HG03280 (cell line): ENCODE data around the gene TYW1.
A peak's percentile ranks its signal among the peaks of the same experiment; 100 is the strongest.
"Not testable (repeated sequence)": the region's sequence is repeated elsewhere in the genome, so short reads cannot be mapped to it uniquely, and the experiment has no call there.

Source experiments
- ATAC-seq: cut with Tn5 transposase; IDR thresholded peaks from one replicate; pipeline ENCODE4 v1.9.1; 2021; ENCODE audit warnings: mild to moderate bottlenecking, moderate library complexity; ENCODE audit not compliant: unreplicated experiment

TYW1 gene

DNA sequence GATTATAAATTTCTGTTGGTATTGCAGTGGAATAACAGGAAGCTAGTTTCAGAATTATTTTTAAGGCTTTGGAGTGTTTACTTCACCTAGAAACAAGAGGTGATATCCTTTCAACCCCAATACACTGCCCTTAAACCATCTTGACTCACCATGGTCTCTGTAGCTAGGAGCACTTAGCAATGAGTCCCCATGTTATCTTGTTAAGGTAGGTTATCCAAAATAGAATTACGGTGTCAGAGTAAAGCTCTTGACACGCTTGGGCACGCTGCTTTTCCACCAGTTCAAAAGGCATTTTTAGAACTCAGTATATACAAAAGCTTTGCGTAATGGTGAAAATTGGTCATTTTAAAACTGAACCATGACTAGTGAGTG lies 46.9 kb downstream of the TYW1 start:
- not testable (repeated sequence) for ATAC-seq

DNA sequence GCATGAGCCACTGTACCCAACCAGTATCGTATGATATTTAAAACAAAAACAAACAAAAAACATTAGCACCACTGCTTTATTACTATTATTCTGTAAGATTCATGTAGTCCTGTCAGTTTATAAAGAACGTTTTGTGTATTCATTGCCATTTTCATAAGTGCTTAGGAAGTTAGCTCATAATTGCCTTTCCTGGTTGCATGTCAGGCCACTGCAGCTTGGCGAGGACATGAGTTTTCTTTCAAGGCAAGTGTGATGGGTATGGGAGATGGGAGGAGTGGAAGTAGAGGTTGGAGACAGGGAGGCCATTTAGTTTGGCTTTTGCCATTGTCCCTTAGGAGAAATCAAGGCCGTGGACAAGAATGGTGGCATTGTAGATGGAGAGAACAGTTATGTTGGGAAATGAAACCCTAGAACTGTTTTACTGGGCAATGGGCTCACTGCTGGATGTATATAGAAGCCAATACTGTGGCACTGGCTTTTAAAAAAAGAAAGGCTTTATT lies 48.9 kb downstream of the TYW1 start:
- ATAC-seq, result no peak

DNA sequence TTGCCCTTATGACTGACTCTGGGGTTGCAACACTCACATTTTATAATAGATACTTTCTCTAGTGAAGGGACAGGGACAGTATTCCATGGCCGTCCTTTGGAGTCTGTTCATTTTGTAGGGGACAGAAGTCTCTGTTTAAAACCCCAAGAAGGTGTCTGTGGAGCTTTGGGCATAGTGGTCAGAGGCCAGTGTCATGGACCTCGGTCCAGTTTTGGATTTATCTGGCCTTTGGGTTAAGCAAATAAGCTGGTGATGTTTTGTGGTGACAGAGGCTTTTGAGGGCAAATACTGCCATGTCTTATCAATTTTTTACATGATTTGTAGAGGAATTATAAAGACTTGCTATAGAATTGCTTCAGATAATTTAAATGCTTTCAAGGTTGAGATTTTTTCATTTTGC lies 50.2 kb downstream of the TYW1 start:
- not testable (repeated sequence) for ATAC-seq

DNA sequence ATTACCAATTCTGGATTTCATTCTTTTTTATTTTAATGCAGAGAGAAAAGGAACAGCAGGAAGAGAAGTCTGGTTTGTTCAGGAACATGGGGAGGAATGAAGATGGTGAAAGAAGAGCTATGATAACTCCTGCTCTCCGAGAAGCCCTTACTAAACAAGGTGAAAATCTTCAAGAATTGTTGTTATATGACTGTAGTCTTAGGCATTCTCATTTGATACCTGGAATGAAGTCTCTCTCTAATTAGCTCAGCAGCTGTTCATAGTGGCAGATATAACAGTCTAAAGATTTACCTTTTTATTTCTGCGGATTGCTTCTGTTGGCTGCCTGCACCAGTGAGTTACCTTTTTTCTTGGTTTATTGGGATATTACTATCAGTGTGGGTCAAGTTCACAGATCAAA lies 53.3 kb downstream of the TYW1 start:
- ATAC-seq, result not testable (repeated sequence)

DNA sequence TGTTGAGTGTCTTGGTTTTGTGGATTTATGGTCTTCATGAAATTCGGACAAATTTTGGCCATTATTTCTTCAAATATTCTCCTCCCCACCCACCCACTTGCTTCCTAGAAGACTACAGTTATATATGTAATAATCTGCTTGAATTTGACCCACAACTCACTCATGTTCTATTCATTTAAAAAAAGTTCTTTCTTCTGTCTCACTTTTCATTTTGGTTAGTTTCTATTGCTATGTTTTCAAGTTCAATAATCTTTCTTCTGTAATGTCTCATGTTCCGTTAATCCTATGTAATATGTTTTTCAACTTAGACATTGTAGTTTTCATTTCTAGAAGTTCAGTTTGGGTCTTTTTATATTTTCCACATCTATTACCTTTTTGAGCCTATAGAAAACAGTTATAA lies 55.5 kb downstream of the TYW1 start:
- ATAC-seq, result not testable (repeated sequence)

DNA sequence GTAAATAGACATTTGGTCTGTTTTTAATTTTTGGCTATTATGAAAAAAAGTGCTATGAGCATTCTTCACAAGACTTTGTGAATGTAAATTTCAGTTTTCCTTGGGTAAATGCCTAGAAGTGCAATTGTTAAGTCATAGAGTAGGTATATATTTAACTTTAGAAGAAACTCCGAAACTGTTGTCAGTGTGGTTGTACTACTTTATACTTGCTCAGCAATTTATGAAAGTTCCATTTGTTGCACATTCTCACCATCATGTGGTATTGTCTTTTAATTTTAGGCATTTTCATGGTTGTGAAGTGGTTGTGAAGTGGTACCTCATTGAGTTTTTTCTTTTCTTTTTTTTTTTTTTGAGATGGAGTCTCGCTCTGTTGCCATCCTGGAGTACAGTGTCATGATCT lies 60.0 kb downstream of the TYW1 start:
- no peak for ATAC-seq

DNA sequence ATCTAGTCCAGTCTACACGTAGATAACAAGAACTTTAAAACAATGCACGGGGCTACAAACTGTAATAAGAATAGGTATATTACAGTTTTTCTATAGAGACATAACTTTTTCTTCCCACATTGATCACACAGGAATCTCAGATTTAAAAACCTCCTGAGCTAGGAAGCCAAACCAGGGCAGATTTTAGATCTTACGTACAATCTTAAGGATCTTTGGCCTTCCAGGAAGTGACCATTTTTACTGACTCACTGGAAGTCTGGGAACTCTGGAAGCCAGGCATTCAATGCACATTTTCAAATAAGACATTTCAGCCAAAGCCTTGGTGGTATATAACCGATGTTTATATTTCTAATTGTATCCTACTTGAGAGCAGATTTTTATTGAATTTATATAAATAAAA lies 64.7 kb downstream of the TYW1 start:
- not testable (repeated sequence) for ATAC-seq

DNA sequence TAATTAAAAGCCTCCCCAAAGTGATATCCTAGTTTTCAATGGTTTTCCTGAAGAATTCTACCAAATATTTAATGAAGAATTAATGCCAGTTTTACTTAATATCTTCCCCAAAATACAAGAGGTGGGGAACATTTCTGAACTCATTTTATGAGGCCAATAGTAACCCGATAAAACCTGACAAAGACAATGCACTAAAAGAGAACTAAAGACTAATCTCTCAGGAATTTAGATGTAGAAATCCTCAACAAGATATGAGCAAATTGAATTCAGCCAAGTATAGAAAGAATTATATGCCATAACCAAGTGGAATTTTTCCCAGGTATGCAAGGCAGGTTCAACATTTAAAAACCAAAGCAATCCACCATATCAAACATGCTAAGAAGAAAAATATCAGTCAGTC lies 66.2 kb downstream of the TYW1 start:
- ATAC-seq, result not testable (repeated sequence)

DNA sequence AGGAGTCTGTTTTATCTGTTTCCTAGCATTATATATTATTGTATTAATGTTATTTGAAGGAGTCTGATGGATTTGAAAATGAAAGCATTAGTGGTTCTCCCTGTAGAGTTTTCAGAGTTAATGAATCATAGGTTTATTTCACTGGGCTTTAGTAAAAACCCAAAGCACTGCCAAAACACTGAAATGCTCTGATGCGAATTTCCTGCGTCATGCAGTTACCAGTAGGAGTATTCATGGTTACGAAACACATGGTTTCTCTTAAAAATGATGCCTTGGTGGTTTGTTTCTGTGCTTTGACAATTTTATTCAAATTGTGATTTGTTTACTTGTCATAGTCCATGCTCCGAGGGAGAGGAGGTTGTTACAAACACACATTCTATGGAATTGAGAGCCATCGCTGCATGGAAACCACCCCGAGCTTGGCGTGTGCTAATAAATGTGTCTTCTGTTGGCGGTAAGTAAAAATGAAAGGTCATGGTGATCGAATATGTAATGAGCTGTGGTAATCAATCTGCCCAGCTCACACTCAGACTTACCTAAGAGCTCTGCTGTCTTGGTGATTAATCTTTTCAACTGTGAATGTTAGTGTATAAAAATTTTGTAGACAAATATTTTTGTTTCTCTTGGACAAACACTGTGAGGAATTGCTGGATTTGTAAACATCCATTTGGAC lies 70.5 kb downstream of the TYW1 start:
- peak; percentile 59 for ATAC-seq

DNA sequence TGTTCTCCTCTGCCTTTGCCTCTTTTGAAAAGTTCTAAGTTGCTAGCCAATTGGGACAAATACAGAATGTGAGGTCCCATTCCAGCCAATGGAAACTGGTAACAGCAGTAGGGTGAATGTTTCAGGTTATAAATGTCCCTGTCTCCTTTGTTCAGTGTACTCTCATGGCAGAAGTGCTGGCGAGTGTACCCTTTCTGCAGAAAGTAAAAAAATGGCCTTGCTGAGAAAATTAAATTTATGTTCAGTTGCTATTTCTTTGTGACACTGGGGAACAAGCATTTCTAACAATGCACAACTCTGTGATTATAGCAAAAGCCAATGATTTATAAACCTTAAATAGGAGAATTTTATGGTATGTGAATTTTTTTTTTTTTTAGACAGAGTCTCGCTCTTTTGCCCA lies 79.5 kb downstream of the TYW1 start:
- not testable (repeated sequence) for ATAC-seq

DNA sequence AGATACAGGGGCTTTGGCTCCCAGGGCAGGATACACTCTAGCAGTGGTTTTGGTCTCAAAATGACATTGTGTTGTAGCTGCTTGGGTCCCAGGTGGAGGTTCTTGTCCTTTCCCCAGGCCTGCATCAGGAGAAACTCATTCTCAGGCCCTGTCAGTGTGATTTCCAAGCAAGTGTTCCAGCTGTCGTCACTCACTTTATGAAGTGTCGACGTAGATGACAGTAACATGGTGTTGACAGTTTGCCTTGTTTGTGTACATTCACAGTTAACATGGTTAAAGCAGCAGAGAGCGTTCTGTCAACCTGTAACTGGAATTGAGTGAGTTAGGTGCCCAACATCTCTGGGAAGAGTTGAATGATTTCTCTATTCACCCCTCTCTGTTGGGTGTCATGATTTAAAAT lies 86.2 kb downstream of the TYW1 start:
- not testable (repeated sequence) for ATAC-seq

DNA sequence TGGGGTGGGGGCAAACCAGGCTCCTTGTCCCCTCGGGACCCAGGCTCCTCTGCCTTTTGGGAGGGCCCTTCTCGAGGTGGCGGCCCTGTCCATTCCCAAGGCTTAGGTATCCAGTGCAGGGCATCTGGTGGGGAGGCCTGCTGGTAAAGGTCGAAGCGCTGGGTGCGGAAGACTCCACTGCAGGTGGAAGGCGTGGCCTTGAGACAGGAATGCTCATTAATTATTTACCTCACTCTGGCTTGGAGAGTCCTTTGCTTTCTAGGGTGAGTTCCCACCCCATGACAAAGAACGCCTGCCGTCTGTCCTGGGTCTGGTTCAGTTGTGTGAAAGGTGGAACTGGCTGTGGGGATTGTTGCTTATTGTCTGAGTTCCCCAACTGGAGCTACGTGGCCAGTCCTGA lies 92.6 kb downstream of the TYW1 start:
- ATAC-seq, result not testable (repeated sequence)

DNA sequence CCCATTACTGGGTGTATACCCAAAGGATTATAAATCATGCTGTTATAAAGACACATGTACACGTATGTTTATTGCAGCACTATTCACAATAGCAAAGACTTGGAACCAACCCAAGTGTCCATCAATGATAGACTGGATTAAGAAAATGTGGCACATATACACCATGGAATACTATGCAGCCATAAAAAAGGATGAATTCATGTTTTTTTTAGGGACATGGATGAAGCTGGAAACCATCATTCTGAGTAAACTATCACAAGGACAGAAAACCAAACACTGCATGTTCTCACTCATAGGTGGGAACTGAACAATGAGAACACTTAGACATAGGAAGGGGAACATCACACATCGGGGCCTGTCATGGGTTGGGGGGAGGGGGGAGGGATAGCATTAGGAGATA lies 94.4 kb downstream of the TYW1 start:
- not testable (repeated sequence) for ATAC-seq

DNA sequence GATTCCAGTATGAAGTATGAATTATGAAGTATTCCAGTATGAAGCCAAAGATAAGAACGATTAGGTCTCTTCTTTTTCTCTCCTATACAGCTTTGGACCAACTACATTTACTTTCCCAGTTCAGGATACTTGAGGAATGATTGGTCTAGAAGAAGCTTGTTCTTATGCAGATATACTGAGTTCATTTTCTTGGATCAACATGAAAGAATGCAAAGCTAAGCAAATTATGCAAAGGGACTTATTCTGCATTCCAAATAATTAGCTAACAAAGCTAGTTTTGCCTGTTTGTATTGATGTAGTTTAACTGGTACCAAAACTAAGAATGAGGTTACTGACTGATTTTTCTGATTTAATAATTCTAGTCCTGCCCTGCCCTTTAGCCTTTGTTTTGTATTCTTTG lies 101.4 kb downstream of the TYW1 start:
- not testable (repeated sequence) for ATAC-seq

DNA sequence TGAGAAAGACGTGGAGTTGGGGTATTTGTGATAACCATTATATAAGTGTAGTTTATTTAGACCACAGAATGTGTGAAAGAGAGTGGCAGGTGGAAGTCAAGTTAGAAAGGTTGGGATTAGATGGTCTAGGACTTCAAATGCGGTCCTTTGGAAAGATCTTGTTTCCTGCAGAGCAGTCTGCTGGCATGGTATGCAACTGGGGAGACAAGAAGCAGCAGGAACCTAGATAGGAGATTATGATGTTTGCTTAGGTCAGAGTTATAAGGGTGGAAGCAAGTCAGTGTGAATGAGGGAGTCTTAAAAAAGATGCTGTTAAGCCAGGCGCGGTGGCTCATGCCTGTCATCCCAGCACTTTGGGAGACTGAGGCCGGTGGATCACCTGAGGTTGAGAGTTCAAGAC lies 102.8 kb downstream of the TYW1 start:
- not testable (repeated sequence) for ATAC-seq

DNA sequence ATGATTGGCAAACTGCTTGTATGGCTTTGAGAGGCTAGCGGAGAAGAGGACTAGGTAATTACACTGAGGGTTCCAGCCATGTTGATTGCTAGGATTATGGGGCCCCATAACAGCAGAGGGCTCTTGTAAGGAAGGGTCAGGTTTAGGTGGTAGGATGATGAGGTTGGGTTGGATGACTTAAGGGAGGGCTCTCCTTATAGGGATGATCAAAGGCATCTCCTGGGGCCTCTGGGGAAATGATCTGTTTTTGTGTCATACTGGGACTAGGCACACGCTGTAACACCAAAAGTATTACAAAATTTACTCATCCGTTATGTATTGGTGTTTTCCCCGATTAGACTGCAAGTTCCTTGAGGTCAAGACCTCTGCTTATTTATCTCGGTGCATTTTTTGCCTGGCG lies 103.4 kb downstream of the TYW1 start:
- ATAC-seq, result not testable (repeated sequence)

DNA sequence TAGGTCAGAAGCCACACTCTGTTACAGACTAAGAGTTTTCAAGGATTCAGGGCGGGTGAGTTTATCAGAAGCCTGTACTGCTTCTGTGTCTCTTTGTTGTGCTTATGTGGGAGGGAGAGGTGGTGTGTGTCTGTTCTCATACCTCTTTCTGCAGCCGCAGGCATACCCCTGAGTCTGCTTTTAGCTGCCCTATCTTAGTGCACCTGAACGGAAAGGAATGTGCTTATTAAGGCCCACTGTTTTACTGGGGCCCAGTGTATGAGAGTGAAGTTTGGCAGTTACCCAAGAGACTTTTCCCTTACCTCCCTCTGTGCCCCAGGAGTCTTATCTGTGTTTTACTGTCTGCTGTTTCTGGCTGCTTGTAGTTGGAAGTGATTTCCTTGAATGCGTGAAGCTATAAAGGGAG lies 104.3 kb downstream of the TYW1 start:
- ATAC-seq, result no peak

DNA sequence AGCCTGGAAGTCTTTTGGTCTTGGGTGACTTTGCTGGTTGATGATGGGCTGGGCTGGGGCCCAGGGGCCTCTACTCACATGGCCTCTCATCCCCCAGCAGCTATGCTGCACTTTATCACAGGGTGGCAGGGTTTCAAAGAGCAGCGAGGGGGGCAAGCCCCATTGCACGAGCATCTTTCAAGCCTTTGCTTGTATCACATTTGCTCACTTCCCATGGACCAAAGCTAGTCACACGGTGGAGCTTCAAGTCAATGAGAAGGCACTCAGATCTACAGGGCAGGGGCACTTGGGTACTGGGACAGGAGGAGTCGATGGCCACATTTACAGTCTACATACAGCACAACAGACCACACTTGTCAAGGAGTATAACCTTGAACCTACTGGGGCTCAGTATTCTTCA lies 108.3 kb downstream of the TYW1 start:
- not testable (repeated sequence) for ATAC-seq

DNA sequence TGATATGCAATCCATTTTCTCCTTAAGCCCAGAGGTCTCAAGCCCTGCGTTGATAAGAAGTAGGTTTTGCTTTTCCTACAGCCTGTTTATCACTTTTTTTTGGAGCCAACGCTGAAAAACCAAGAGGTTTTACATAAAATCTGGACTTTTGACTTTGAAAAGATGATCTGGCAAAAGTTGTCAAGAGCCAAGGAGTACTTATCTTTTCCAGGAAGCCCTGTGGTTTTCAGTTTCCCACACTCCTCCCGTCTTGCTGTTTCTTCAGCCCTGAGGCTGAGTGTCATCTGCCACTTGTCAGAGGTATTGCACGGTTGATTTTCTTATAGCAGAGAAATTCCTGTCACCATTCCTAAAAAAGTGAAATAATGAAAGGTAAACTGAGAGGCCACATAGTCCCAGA lies 108.7 kb downstream of the TYW1 start:
- ATAC-seq, result no peak

DNA sequence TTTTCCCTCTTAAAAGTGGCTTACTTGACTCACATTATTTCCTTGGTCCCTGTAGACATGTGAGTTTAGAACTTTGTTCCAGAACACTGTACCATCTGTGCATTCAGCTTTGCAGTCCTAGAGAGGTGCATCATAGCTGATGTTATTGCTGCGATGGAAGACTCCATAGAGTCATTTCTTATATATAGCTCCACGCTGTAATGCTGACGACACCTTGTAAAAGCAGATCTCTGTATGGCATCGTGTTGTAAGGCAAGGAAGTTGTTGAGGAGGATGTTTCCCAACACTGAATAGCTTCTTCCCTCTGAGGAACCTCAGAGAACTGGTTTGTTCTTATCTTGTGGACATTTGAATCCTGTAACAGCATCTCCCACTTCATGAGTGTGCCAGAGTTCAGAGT lies 109.6 kb downstream of the TYW1 start:
- ATAC-seq, result not testable (repeated sequence)

DNA sequence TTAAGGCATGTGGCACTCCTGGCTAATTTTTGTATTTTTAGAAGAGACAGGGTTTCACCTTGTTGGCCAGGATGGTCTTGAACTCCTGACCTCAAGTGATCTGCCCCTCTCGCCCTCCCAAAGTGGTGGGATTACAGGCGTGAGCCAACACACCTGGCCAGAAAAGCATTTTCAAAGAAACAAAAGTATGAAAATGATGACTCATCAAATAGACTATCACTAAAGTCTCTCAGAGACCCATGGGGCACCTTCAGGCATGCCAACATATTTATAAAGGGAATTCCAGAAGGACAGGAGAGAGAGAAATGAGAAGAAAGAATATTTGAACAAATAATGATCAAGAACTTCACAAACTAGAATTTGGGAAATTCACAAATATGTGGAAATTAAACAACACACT lies 114.7 kb downstream of the TYW1 start:
- not testable (repeated sequence) for ATAC-seq

DNA sequence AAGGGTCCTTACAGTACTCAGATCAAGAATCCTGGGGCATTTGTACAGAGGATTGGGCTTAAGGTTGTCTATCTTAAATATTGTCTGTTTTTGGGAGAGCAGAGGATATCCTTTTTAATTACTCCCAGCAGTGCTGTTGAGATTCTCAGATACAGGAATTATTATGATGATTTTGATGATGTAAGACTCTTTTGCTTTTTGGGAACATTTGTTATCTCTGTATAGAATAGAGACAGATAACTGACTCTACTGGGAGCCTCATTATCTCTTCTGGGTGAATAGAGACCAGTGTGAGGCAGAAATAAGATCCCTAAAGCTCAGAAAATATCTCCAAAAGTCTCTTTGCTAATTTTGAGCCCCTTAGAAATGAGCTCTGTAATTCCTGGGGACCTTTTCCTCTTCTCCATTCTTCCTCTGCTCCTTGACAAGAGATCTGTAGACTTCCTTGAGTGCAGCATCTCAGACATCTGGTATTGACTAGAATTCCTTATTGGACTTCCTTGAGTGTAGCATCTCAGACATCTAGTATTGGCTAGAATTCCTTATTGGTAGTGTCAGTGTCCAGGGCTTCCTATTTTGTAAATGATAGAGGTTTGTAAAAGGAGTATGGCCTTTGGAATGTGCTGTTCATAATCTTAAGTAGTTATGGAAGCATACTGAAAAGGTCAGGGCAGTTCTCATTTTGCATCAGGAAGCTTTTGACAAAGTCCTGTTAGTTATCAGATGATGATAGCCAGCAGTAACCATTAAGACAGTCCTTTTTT lies 118.0 kb downstream of the TYW1 start:
- not testable (repeated sequence) for ATAC-seq
